HCEC 1CT (cell line): ENCODE measurements around the gene CSRP3.

Experiments
- DNase-seq: peaks from one replicate; pipeline ENCODE4 v3.0.0-alpha.2; 2017

The CSRP3 gene

DNA sequence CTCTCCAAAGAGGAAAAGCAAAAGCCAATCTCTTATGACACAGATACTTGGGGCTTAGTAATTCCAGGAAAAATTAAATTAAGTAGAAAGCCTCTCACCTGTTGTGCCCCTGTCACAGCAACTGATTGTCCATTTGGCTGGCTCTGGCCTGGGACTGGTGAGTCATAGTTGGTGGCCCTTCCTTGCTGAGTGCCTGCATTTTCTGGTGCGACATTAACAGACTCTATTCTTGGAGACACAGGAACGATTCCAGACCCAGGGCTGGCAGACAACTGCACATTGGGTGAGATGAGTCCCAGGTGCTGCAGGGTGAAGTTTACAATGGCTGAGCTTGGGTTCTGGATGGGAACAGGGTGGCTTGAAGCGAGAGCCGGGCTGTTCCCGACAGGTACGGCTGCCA, 23.3 kb upstream of the CSRP3 start:
- DNase-seq, result no peak

DNA sequence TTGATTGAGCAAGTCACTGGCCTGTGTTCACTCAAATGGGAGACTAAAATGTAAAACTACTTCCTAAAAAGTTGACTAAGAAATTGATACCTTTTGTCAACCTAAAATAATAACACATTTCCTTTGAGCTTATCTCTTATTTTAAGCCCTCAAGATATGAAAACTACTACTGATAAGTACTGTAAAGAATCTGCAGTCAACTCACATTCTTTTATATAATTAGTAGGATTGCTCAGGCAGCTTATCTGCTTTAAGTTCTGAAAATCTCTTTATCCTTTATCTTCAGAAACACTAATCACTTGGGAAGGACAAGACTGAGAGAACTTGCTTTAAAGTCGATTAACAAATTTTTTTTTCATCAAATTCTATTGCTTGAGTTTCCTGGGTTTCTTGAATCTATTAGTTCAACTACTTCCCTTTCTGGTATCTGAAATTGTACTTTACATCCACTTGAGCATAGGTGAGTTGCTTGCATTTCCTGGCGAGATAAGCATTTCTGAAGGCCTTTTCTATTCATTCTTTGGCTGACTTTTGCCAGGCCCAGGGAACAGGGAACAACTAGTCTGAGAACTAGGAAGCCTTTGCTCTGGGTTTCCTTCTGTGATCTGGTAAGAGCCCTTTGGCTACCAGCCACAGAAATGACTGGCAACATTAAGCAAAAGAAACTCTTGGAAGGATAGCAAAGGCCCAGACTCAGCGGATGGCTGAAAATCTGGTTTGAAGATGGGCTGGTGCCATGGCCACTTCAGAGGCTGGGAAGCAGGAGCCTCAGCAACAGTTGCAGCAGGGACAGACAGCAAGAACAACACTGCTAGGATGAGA, 19.3 kb upstream of the CSRP3 start:
- no peak for DNase-seq

DNA sequence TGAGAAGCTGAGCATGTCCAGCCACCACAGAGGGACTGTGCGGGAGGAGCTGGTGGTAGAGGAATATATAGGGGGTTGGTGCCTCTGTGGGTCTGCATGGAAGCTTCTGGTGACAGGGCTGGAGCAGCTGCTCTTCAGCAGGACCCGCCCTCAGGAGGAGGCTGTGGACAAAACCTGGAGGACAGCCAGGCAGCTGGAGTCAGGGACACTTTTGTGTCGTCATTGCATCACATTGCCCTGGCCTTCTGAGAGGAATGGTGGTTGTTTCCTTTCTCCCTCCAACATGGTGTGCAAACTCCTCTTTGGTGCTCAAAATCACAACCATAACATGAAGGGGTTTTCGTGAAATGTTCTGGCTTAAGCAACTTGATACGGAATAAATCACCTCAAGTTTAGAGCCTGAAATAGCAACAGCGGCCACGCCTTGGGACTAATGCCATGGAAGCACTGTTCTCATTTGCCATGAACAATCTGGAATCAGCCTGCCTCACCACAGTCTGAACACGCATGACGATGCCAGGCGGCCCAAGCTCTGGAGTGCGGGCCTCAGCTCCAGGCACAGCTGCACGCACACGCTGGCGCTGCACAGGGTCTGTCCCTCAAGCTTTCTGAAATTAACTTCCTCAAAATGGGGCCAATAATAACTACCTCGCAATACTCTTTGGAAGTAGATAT, 17.1 kb upstream of the CSRP3 start:
- no peak for DNase-seq

DNA sequence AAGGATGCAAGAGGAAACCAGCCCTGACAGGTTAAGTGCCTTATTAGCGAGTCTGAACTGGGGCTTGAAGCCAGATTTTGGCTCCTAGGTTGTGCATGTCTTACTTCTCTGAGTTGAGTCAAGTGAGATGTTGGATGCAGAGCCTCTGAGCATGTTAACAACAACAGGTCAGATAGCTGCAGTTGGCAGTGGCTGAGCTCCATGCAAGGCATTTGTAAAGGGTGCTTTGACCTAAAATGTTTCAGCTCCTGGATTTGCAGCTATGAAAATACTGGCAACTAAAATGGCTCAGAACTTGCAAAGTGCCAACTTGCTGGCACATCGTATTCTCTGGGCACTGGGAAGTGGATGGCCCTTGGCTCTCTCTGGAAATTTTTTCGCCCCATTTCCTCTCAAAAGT, 16.4 kb upstream of the CSRP3 start:
- DNase-seq, result no peak

DNA sequence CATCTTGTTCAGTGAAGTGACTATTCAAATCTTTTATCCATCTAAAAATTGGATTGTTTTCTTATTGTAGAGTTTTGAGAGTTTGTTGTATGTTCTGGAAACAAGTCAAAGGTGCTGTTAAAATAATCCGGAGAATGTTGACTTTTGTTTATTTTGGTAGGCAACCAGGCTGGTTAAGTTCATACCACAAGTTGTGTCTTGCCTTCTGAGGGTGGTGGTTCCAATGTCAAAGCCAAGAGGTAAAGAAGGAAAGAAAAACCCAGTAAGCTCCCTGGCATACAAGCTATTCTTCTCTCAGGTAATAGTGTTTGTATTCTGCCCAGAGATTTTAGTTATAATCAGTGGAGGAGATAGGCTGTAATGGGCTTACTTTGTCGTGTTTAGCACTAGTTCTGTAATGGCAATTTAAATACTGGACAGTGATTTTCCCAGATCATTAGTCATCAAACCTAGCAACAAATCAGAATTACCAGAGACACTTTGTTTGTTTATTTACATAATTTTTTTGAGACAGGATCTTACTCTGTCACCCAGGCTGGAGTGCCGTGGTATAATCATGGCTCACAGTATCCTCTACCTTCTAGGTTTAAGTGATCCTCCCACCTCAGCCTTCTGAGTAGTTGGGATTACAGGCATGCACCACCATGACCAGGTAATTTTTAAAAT, 15.1 kb upstream of the CSRP3 start:
- no peak for DNase-seq

DNA sequence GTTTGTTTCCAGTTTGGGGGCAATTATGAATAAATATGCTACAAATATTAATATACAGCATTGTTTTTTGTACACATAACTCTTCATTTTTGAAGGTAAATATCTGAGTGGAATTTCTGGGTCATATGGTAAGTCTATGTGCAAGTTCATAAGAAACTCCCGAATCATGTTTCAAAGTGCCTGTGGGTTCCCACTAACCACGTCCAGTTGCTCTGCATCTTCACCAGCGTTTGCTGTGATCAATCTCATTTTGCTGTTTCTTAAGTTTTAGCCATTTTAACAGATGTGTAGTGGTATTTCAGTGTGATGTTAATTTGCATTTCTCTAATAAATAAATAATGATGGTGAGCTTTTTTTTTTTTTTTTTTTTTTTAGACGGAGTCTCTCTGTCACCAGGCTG, 14.2 kb upstream of the CSRP3 start:
- DNase-seq, result no peak

DNA sequence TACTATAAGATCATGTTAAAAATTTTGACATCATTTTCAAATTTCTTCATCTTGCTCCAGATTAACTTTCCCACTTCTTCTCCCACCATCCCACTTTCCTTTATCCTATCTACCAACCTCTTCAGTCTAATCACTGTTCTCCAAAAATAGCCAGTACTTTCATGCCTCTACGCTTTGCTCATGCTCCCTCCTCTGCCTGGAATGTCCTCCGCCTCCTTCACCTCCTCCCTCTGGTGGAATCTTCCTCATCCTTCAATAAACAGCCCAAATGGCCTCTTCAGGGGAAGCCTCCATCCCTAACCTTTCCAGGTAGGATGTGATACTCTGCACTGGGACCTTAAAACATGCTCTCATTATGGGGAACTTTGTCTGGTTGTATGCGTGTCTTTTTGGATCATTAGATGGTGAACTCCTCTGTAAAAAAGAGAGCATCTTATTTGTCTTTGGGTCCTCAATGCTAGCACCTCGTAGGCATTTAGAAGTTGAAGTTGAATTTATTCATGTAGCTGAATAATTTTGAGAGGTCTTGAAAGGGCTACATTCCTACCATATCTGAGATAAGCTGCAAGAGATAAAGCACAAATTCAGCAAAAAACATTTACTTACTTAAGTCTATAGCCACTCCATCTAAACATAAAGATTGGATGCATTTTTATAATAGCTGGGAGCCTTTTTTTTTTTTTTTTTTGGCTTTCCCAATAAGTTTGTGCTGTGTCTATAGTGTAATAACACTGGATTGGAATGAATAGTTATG, 8.0 kb upstream of the CSRP3 start:
- no peak for DNase-seq

DNA sequence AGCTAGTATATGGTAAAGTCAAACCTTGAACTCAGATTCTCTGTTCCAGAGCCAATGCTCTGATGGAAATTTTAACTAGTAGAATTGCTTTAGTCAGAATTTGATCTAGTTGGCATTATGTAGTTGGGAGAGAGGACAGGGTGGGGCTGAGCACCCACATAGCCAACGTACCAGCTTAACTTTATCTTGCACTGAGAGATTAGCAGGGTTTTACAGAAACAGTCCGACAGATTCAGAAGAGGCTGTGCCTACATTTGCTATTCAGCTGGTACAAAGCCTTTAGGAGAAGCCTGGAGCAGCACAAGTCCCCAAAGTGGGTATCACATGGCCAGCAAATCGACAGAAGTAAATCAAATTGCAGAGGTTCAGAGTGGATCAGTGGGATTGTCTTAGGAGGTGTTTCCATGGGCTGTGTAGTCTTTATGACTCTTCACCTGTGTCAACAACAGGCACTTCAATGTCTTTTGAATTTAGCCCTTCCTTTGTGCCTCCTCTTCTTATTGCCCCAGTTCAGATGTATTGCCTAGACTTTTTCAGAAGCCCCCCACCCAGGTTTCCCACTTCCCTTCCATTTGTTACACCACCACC, 7.3 kb upstream of the CSRP3 start:
- DNase-seq, result no peak

DNA sequence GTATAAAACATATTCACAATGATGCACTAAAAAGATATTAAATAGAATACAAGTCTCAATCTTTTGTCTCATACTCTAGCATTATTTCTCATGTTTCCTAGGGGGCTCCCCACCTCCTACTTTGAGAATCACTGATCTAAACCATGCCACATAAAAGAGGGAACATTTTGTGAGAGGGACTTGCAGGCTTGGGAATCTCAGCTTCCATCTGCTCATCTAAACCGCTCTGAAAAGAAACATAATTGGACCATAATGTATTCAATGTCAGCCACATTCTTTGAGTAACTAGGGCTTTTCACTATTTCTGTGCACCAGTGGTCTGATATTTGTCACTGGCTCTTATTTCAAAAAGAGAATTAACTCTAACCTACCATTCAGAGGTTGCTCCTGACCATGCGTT, 6.4 kb upstream of the CSRP3 start:
- no peak for DNase-seq

DNA sequence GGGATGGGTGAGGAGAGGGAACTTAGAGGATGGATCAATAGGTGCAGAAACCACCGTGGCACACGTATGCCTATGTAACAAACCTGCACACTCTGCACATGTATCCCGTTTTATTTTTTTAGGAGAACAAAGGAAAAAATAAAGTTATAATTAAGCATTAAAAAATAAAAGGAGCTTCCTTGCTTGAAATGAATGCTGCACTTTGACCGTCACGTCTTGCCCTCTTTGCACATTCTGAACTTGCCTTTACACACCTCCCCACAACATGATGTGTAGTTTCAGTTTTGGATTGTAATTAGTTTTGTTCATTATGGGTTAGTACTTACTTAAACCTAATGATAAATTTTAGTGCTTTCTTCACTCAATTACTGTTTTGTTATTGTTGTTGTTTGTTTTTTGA, 3.1 kb upstream of the CSRP3 start:
- DNase-seq, result no peak

DNA sequence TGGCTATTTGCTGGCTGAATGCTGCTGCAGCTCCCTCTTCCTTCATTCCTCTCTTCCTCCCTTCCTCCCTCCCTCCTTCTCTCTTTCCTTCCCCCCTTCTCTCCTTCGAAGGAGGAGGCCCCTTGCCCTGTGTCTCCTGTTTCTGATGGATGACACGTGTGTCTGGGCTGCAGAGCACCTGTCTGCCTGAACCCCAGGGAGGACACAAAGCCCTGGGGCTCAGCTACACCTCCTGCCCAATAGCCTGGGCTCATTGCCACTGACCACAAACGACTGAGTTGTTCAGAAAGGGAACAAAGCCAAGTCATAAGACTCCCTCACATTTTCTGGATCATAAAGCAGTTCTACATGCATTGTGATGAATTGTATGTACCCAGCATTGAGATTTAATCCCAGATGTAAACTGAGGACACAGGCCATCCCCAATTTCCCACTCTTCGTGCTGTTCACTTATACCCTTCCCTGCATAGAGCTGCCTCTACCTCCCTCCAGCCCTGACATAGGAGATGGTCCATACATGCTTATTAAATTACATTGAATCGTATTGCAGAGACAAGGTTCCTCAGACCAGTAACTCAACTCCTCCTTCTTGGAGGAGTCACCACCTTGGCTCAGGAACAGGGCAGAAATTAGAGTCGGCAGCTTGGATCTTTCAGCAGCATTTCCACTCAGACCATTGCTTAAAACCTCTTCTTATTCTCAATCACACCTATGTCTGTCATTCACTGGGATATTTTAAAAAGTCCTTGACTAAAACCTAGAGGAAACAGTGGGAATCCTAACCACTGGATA, 1.2 kb downstream of the CSRP3 start:
- DNase-seq, result peak; percentile 73

DNA sequence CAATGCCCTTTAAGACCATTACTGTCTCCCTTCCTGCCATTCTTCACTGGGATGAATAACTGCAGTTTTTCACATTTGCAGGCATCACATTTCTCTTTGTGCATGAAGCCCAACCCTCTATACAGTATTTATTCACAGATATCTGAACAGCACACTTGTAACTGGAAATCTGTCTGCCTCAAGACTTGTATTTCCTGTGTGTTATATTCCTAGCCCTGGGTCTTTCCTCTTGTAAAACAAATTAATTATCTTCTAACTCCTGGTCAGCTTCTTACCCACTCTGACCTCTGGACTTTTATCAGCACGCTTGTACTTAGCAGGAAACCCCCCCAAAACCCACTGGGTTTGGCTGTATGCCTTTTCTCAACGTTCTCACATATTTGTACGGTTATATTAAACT, 2.0 kb downstream of the CSRP3 start:
- DNase-seq, result no peak

DNA sequence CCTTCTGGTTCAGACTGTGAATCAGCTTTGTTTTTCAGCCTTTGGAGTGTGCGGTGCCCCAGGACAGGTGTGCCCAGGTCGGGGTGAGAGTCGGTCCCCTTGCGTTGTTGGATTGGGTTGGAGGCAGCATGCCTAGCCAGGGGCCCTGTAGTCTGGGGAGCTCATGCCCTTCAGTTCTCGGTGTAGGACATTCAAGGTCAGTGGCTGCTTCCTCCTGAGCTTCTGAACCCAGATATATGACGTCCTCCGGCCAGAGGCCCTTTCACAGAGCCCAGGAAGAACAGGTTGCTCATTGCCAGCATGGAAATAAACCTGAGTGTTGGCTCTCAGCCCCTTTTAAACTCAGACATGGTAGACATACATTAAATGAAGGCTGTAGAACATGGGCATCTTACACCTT, 2.7 kb downstream of the CSRP3 start:
- no peak for DNase-seq

DNA sequence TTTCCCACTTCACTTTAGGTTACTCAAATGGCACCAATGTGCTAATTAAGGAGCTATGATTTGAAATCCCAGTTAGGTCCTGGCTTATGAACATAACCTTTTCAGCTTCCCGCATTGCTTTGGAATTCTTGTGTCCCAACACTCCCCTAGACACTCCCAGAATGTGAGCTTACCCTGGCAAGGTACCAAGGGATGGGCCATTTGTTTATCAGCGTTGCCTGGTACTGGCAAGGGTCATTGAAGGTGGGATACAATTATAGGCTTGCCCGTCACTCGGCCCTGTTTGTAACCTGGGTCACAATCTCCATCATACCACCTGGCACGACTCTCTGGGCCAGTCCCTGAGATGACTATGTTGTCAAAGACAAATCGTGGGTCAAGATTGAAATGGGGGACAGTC, 5.4 kb downstream of the CSRP3 start:
- no peak for DNase-seq

DNA sequence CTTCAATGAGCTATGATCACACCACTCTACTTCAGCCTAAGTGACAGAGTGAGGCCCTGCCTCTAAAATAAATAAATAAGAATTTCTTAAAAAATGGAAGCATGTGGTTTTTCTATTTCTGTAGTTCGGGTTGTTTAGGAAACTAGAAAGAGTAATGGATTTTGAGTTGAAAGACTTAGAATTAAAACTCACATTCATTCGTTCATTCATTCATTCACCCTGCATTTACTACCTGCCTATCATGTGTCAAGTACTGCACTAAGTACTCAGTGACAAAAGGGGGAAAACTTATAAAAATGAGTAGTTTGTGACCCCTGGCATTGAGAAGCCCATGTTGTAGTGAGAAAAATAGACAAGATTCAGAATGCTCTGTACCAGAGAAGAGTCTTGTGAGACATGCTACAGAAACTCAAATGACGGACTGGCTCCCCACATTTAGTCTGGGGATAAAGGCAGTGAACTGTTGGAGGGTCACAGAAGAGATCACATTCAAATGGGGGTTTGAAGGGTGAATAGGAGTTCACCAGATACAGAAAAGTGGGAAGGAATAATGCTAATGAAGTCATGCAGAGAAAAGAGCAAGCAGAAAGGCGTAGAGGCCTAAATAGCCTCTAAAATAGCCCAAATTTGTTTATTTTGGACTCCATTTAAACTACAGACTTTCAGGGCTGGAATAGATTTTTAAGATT, 7.0 kb downstream of the CSRP3 start:
- no peak for DNase-seq

DNA sequence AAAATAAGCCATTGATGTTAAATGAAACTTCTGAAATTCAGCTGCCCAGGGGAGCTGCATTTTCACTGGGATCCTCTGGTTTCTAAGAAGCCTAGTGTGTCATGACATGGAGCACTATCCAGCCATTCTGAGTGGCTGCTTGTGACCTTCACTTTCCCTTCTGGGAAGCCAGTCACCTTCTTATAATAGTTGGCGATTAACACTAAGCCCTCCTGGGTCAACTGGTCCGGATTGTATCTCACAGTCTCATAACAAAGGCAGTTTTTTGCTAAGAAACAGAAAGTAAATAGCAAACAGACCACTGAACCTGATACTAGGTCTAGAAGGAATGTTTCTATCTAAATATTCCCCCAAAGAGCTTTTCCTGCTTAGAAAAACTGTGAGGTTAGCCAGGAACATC, 7.9 kb downstream of the CSRP3 start:
- no peak for DNase-seq

DNA sequence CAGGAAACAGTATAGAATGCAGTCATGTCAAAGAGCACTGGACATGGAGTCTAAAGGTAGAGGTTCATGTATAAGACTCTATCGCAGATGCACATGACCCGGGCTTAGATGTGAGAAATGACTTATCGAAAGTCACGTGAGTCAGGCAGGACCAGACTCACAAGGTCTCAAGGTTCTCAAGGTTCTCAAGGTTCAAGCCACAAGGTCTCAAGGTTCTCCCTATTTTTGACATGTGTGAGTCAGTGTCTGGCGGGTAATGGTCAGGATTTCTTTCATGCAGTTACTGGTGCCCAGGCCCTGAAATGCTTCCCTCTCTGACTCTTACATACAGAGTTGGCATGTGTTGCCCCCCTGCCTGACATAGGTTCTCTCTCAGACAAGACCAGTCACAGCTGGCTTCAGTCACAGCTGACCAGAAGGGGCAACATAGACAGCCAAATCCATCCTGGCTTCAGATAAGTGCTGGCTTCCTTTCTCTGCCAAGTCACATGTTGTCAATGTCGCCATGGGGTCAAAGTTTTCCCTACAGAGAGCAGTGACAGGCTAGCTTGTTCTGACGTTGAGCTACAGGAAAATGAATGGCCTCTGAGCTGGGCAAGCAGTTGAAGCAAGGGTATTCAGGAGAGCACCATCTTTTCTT, 10.1 kb downstream of the CSRP3 start:
- DNase-seq, result no peak

DNA sequence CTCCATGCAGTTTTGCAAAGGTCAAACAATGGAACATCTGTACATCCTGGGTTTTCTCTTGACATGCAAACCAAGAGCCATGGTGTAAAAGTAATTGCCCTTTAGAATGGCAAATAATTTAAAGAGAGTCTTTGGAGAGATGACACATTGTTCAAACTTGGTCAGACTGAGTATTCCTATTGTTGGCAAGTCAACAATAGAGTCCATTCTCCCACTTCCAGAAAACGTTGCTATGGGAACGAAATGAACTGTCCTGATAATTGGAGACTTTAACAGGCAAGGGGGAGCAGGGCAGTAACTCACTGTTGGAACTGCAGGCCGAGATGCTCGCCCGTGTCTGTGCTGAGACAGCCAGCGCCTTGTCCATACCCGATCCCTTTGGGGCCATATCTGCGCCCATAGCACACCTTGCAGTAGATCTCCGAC, 13.9 kb downstream of the CSRP3 start:
- no peak for DNase-seq

DNA sequence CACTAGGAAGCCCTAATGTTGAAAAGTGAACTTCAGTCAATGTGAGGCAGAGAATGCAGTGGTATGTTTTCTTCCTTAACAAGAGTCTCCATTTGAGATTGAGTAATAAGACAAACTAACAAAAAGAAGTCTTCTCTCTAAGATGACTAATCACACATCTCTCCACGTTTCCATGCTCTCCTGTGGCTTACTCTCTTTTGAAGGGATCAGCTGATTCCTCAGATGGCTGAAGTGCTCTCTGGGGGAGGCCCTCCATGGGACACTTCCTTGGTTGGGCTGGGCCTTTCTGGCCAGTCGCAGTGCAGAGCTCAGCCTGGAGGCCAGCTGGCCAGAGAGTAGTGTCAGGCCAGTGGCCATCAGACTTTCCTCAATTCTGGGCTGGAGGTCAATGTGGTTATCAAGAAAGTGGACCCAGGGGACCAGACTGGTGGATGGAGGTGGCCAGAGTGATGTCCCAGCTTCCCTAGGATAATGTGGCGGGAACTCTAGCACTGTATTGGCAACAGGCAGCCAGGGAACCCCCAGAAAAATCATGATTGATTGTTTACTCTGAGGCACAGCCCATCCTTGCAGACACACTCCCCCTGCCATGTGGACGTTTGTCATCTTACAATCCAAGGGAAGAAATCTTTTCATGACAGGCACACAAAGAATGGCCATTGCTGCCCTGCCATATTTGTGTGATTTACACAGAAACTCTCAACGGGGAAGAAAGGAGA, 14.5 kb downstream of the CSRP3 start:
- DNase-seq, result peak; percentile 11

DNA sequence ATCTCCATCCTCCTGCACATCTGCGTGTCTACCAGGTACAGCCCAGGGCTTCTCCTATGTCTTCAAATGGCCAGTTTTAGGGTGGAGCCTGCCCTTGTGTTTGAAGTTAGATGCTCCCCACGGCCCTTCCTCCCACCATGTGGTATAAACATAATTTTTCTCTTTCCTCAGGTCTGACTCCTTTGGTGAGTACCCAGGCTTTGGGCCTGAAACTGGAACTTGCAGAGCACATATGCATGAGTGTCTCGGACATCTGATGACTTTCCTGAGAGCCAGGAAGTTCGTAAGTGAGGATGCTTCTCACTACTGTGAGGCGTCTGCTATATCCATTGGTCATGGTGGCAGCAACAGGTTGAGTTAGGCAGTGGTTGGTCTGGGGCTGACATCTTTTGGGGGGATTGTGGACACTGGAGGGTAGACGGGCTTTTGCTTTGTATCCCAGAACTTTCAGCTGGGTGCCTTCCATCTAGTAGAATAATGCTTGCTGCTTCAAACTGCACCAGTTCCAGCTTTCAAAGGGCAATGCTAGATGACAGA, 16.2 kb downstream of the CSRP3 start:
- no peak for DNase-seq
